GM23338 (cell line): ENCODE data around the gene CDON. TPM values are rescaled to one million over a fixed set of nuclear protein-coding genes. Genes with fewer than 3 reads are reported as not detected.

Experiments
- ATAC-seq: fragments of 200-7000 bp; cut with Tn5 transposase; 3 replicates; pipeline ENCODE4 v1.9.1; 2020
- DNase-seq: peaks from one replicate; pipeline ENCODE4 v3.0.0-alpha.2; 2015; ENCODE audit warnings: low spot score
- H2AFZ ChIP-seq: fragments of 200-600 bp; sonication (generic); 2 replicates; pipeline ENCODE4 v1.8.0; 2016; ENCODE audit warnings: antibody characterized with exemption, mild to moderate bottlenecking, moderate library complexity
- H3F3A ChIP-seq: fragments of 200-600 bp; sonication (generic); replicated peaks from 2 replicates; pipeline ENCODE4 v1.8.0; 2017; ENCODE audit warnings: antibody characterized with exemption, mixed run types, low read depth
- H3K27ac ChIP-seq: fragments of 200-600 bp; sonication (generic); 2 replicates; pipeline ENCODE4 v1.6.1; 2016; ENCODE audit warnings: low read depth
- H3K27me3 ChIP-seq: fragments of 200-600 bp; sonication (generic); 2 replicates; pipeline ENCODE4 v1.8.0; 2016; ENCODE audit warnings: mild to moderate bottlenecking, mixed run types, moderate library complexity; ENCODE audit not compliant: insufficient read depth
- H3K36me3 ChIP-seq: fragments of 200-600 bp; sonication (generic); 2 replicates; pipeline ENCODE4 v1.8.0; 2016; ENCODE audit warnings: mild to moderate bottlenecking; ENCODE audit not compliant: insufficient read depth
- H3K4me1 ChIP-seq: fragments of 200-600 bp; sonication (generic); 2 replicates; pipeline ENCODE4 v1.8.0; 2016; ENCODE audit warnings: mild to moderate bottlenecking, moderate library complexity; ENCODE audit not compliant: insufficient read depth
- H3K4me2 ChIP-seq: fragments of 200-600 bp; sonication (generic); 2 replicates; pipeline ENCODE4 v1.7.1; 2017; ENCODE audit warnings: mixed run types
- H3K4me3 ChIP-seq: fragments of 200-600 bp; sonication (generic); 2 replicates; pipeline ENCODE4 v1.6.1; 2016; ENCODE audit warnings: mixed run types
- H3K79me2 ChIP-seq: fragments of 200-600 bp; sonication (generic); replicated peaks from 2 replicates; pipeline ENCODE4 v1.8.0; 2017; ENCODE audit warnings: mild to moderate bottlenecking; ENCODE audit not compliant: insufficient read depth
- H3K9me2 ChIP-seq: fragments of 200-600 bp; sonication (generic); 2 replicates; pipeline ENCODE4 v1.8.0; 2017; ENCODE audit not compliant: insufficient read depth
- H4K20me1 ChIP-seq: fragments of 200-600 bp; sonication (generic); replicated peaks from 2 replicates; pipeline ENCODE4 v1.8.0; 2017; ENCODE audit warnings: mild to moderate bottlenecking; ENCODE audit not compliant: insufficient read depth
- H3K27ac Mint-ChIP-seq: 2 replicates; pipeline ENCODE4 v1.8.0; 2020; ENCODE audit warnings: inconsistent platforms, mild to moderate bottlenecking, moderate library complexity, mixed read lengths
- H3K27me3 Mint-ChIP-seq: 3 replicates; pipeline ENCODE4 v1.8.0; 2022; ENCODE audit warnings: low read depth, mild to moderate bottlenecking, moderate library complexity, mixed read lengths, inconsistent platforms; ENCODE audit not compliant: insufficient read depth, poor library complexity
- H3K36me3 Mint-ChIP-seq: 3 replicates; pipeline ENCODE4 v1.8.0; 2021; ENCODE audit warnings: low read depth, mild to moderate bottlenecking, inconsistent platforms, moderate library complexity, mixed read lengths
- H3K4me1 Mint-ChIP-seq: 3 replicates; pipeline ENCODE4 v1.8.0; 2020; ENCODE audit warnings: mild to moderate bottlenecking, inconsistent platforms, mixed read lengths
- H3K4me3 Mint-ChIP-seq: 3 replicates; pipeline ENCODE4 v1.8.0; 2021; ENCODE audit warnings: moderate library complexity, mild to moderate bottlenecking, inconsistent platforms, mixed read lengths
- H3K9me3 Mint-ChIP-seq: 3 replicates; pipeline ENCODE4 v1.8.0; 2020; ENCODE audit warnings: moderate library complexity, mild to moderate bottlenecking, inconsistent platforms, mixed read lengths
- CREB1 ChIP-seq: fragments of 250-450 bp; sonication (Bioruptor Pico); IDR thresholded peaks from 2 replicates; pipeline ENCODE4 v1.5.0; 2020; ENCODE audit warnings: low read depth, mild to moderate bottlenecking, moderate library complexity
- ETS1 ChIP-seq: IDR thresholded peaks from 2 replicates; pipeline ENCODE4 v1.6.1; 2016; ENCODE audit warnings: antibody characterized with exemption
- EZH2 ChIP-seq: fragments of 200-600 bp; sonication (generic); IDR thresholded peaks from one replicate; pipeline ENCODE4 v1.8.0; 2017; ENCODE audit warnings: antibody characterized with exemption, mild to moderate bottlenecking, low read depth; ENCODE audit not compliant: unreplicated experiment
- EZH2phosphoT487 ChIP-seq: fragments of 200-600 bp; sonication (generic); IDR thresholded peaks from one replicate; pipeline ENCODE4 v1.8.1; 2018; ENCODE audit warnings: antibody characterized with exemption; ENCODE audit not compliant: unreplicated experiment
- JUNB ChIP-seq: IDR thresholded peaks from one replicate; pipeline ENCODE4 v1.6.1; 2016; ENCODE audit warnings: antibody characterized with exemption; ENCODE audit not compliant: unreplicated experiment
- NANOG ChIP-seq: IDR thresholded peaks from 2 replicates; pipeline ENCODE4 v1.6.1; 2016; ENCODE audit warnings: antibody characterized with exemption, borderline replicate concordance
- POLR2AphosphoS5 ChIP-seq: IDR thresholded peaks from 2 replicates; pipeline ENCODE4 v1.6.1; 2016; ENCODE audit warnings: antibody characterized with exemption, low read depth
- STAT1 ChIP-seq: IDR thresholded peaks from one replicate; pipeline ENCODE4 v1.6.1; 2016; ENCODE audit warnings: antibody characterized with exemption; ENCODE audit not compliant: unreplicated experiment
- ZNF114 ChIP-seq: fragments of 250-450 bp; sonication (Bioruptor Pico); IDR thresholded peaks from 2 replicates; pipeline ENCODE4 v1.5.0; 2020; ENCODE audit warnings: mild to moderate bottlenecking, moderate library complexity
- ZNF331 ChIP-seq: fragments of 250-450 bp; sonication (Bioruptor Pico); IDR thresholded peaks from 2 replicates; pipeline ENCODE4 v1.5.0; 2020; ENCODE audit warnings: low read depth, mild to moderate bottlenecking, moderate library complexity
- polyA plus RNA-seq: library from polyadenylated mRNA; unstranded; fragments of >200 nt; fragmentation: Nextera tagmentation; extraction: Ambion mirVana; gene quantifications from 2 replicates; pipeline ENCODE4 v1.2.1, GENCODE V29; 2016
- total RNA-seq: library from RNA; depleted of rRNA; stranded (reverse); fragments of >200 nt; shearing (Covaris generic); gene quantifications from 2 replicates; pipeline ENCODE4 v1.2.3, GENCODE V29; 2014
- TF ChIP-seq, protein P1 (sequence below): IDR thresholded peaks from one replicate; pipeline ENCODE4 v1.6.1; 2018; ENCODE audit warnings: antibody characterized with exemption; ENCODE audit not compliant: unreplicated experiment
- TF ChIP-seq, protein P2 (sequence below): fragments of 250-450 bp; sonication (Bioruptor Pico); IDR thresholded peaks from 2 replicates; pipeline ENCODE4 v1.5.0; 2020; ENCODE audit warnings: mild to moderate bottlenecking, moderate library complexity
- TF ChIP-seq, protein P3 (sequence below), 2 experiments: fragments of 200-600 bp in 1 of 2; sonication (generic) in 1 of 2; conservative IDR thresholded peaks; 2 replicates each; pipeline versions ENCODE4 v1.5.1 to v1.6.1; 2016 to 2017; ENCODE audit warnings: antibody characterized with exemption in 2 of 2, low read depth in 2 of 2, mild to moderate bottlenecking in 2 of 2, moderate library complexity in 1 of 2

CDON gene
- total and polyA plus RNA-seq, 2 experiments from 2014 or later, result 4.1 to 35.5 TPM

DNA sequence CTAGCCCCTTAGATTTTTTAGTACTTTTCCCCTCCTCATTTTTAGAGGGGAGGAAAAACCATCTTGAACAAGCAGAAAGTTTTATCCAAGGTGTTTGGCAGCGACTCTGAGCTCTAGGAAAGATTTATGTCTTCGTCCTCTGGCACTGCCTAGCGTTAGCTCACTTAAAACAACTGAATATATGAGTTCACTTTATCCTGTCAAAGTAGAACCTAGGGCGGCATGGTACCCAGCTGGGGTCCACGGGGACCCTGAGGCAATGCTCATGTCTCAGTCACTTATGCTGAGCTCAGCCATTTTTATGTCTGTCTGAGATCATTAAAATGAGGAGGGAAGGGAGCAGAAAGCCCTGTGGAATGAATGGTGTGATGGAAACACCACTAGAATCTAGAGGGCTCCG lies 131.0 kb downstream of the CDON start:
- TF ChIP-seq EZH2 (no peak), ZNF114 (CRISPR knock-in tag) (no peak), ZNF331 (CRISPR knock-in tag) (no peak), EZH2phosphoT487 (no peak), POLR2AphosphoS5 (no peak), STAT1 (no peak), JUNB (no peak), ETS1 (no peak), CREB1 (CRISPR knock-in tag) (no peak), NANOG (no peak)
- TF ChIP-seq, protein P1, sequence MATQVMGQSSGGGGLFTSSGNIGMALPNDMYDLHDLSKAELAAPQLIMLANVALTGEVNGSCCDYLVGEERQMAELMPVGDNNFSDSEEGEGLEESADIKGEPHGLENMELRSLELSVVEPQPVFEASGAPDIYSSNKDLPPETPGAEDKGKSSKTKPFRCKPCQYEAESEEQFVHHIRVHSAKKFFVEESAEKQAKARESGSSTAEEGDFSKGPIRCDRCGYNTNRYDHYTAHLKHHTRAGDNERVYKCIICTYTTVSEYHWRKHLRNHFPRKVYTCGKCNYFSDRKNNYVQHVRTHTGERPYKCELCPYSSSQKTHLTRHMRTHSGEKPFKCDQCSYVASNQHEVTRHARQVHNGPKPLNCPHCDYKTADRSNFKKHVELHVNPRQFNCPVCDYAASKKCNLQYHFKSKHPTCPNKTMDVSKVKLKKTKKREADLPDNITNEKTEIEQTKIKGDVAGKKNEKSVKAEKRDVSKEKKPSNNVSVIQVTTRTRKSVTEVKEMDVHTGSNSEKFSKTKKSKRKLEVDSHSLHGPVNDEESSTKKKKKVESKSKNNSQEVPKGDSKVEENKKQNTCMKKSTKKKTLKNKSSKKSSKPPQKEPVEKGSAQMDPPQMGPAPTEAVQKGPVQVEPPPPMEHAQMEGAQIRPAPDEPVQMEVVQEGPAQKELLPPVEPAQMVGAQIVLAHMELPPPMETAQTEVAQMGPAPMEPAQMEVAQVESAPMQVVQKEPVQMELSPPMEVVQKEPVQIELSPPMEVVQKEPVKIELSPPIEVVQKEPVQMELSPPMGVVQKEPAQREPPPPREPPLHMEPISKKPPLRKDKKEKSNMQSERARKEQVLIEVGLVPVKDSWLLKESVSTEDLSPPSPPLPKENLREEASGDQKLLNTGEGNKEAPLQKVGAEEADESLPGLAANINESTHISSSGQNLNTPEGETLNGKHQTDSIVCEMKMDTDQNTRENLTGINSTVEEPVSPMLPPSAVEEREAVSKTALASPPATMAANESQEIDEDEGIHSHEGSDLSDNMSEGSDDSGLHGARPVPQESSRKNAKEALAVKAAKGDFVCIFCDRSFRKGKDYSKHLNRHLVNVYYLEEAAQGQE, result no peak
- TF ChIP-seq, protein P2, sequence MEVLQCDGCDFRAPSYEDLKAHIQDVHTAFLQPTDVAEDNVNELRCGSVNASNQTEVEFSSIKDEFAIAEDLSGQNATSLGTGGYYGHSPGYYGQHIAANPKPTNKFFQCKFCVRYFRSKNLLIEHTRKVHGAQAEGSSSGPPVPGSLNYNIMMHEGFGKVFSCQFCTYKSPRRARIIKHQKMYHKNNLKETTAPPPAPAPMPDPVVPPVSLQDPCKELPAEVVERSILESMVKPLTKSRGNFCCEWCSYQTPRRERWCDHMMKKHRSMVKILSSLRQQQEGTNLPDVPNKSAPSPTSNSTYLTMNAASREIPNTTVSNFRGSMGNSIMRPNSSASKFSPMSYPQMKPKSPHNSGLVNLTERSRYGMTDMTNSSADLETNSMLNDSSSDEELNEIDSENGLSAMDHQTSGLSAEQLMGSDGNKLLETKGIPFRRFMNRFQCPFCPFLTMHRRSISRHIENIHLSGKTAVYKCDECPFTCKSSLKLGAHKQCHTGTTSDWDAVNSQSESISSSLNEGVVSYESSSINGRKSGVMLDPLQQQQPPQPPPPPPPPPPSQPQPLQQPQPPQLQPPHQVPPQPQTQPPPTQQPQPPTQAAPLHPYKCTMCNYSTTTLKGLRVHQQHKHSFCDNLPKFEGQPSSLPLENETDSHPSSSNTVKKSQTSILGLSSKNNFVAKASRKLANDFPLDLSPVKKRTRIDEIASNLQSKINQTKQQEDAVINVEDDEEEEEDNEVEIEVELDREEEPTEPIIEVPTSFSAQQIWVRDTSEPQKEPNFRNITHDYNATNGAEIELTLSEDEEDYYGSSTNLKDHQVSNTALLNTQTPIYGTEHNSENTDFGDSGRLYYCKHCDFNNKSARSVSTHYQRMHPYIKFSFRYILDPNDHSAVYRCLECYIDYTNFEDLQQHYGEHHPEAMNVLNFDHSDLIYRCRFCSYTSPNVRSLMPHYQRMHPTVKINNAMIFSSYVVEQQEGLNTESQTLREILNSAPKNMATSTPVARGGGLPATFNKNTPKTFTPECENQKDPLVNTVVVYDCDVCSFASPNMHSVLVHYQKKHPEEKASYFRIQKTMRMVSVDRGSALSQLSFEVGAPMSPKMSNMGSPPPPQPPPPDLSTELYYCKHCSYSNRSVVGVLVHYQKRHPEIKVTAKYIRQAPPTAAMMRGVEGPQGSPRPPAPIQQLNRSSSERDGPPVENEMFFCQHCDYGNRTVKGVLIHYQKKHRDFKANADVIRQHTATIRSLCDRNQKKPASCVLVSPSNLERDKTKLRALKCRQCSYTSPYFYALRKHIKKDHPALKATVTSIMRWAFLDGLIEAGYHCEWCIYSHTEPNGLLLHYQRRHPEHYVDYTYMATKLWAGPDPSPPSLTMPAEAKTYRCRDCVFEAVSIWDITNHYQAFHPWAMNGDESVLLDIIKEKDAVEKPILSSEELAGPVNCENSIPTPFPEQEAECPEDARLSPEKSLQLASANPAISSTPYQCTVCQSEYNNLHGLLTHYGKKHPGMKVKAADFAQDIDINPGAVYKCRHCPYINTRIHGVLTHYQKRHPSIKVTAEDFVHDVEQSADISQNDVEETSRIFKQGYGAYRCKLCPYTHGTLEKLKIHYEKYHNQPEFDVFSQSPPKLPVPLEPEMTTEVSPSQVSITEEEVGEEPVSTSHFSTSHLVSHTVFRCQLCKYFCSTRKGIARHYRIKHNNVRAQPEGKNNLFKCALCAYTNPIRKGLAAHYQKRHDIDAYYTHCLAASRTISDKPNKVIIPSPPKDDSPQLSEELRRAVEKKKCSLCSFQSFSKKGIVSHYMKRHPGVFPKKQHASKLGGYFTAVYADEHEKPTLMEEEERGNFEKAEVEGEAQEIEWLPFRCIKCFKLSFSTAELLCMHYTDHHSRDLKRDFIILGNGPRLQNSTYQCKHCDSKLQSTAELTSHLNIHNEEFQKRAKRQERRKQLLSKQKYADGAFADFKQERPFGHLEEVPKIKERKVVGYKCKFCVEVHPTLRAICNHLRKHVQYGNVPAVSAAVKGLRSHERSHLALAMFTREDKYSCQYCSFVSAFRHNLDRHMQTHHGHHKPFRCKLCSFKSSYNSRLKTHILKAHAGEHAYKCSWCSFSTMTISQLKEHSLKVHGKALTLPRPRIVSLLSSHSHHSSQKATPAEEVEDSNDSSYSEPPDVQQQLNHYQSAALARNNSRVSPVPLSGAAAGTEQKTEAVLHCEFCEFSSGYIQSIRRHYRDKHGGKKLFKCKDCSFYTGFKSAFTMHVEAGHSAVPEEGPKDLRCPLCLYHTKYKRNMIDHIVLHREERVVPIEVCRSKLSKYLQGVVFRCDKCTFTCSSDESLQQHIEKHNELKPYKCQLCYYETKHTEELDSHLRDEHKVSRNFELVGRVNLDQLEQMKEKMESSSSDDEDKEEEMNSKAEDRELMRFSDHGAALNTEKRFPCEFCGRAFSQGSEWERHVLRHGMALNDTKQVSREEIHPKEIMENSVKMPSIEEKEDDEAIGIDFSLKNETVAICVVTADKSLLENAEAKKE (CRISPR knock-in tag), result no peak
- TF ChIP-seq, protein P3, sequence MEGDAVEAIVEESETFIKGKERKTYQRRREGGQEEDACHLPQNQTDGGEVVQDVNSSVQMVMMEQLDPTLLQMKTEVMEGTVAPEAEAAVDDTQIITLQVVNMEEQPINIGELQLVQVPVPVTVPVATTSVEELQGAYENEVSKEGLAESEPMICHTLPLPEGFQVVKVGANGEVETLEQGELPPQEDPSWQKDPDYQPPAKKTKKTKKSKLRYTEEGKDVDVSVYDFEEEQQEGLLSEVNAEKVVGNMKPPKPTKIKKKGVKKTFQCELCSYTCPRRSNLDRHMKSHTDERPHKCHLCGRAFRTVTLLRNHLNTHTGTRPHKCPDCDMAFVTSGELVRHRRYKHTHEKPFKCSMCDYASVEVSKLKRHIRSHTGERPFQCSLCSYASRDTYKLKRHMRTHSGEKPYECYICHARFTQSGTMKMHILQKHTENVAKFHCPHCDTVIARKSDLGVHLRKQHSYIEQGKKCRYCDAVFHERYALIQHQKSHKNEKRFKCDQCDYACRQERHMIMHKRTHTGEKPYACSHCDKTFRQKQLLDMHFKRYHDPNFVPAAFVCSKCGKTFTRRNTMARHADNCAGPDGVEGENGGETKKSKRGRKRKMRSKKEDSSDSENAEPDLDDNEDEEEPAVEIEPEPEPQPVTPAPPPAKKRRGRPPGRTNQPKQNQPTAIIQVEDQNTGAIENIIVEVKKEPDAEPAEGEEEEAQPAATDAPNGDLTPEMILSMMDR (conservative IDR thresholded peaks at IDR 0.05; ENCODE audit: low read depth in 2 of 2), result no peak
- H3K4me1 Mint-ChIP-seq, result peaks cover 35% of the 10 kb centered on the region
- H3K9me3 Mint-ChIP-seq, result no peaks in the 10 kb centered on the region
- H3K27me3 Mint-ChIP-seq, result peaks cover 5% of the 10 kb centered on the region
- no peaks in the 10 kb centered on the region for H3K79me2 ChIP-seq
- H3K4me3 ChIP-seq, result no peak overlapping the region
- H3K4me3 Mint-ChIP-seq, result no peak overlapping the region
- no peak overlapping the region; the same call in 1 of the 2 replicates for H3K27ac Mint-ChIP-seq
- ATAC-seq (no peak), DNase-seq (no peak)
- no peak overlapping the region for H3K27ac ChIP-seq
- H3K9me2 ChIP-seq, result no peaks in the 10 kb centered on the region
- no peaks in the 10 kb centered on the region for H3K27me3 ChIP-seq
- peak overlapping the region; percentile 86; the same call in 1 of the 2 replicates for H2AFZ ChIP-seq
- H3K4me2 ChIP-seq, result no peak overlapping the region
- H4K20me1 ChIP-seq, result no peaks in the 10 kb centered on the region
- H3F3A ChIP-seq, result no peaks in the 10 kb centered on the region
- peaks cover 10% of the 10 kb centered on the region for H3K4me1 ChIP-seq
- H3K36me3 ChIP-seq, result no peaks in the 10 kb centered on the region
- H3K36me3 Mint-ChIP-seq, result no peaks in the 10 kb centered on the region
